DMS153 treated with DMSO at 0.1 percent for 48 hours (cell line): ENCODE measurements around the gene BRINP1.

Experiments
- DNase-seq: peaks from one replicate; lab custom pipeline; 2025; ENCODE audit not compliant: unreplicated experiment; lab: John Stamatoyannopoulos, UW

Gene BRINP1

DNA sequence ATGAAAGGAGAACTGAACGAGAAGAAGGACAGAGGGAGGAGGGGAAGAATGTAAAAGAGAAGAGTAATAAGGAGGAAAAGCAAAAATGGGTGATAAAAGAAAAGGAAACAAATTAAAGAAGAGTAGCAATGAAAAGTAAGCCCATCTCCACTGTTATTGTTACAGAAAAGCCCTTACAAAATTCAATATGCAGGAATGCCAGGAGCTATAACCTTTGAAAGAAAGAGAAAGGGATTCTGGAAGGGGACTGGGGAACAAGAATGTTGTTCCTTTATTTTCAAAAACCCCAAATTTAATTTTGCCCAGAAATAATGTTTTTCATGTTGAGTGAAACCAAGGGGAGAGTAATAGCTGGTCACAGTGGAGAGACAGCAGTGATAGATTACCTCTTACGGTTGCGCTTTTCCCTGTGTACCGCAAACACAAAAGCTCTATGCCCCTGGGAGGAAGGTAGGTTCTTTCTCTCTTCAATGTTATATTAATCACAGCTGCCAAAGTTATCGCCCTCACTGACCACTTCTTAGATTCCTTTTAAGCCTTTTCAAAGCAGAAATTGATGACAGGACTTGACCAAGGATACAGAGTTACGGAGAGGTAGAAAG is 86.7 kb downstream of the BRINP1 start:
- DNase-seq = no peak

GRCh38 chr9:119280740-119281485 is 88.3 kb downstream of the BRINP1 start:
- DNase-seq = no peak

GRCh38 chr9:119278171-119278570 is 91.1 kb downstream of the BRINP1 start:
- no peak for DNase-seq

- DNase-seq = no peak
Measured at GRCh38 chr9:119273984-119274665, 95.1 kb downstream of the BRINP1 start.

DNA sequence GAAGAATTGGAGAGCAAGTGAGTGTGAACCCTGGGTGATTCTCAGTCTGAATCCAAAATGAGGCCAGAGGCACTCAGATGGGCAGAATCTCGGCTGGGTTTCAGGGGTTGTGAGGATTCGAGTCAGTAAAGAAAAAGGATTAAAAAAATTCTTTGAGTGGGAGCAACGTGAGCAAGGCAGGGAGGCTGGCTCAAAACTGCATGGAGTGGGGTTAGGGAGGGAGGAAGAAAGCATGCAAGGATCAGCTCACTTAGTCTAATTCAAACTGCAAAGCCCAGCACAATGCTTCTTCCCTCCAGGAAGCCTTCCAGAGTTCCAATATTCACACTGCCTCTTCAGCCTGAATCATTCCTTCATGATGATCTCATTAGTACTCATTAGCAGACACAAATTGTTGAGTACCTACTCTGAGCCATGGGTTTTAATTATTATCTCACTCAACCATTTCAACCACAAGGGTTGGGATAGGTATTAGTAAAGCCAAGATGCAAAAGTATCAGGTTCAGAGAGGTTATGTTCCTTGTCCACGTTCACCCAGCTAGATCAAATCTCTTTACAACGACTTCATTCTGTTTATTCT is 95.8 kb downstream of the BRINP1 start:
- DNase-seq = no peak

DNA sequence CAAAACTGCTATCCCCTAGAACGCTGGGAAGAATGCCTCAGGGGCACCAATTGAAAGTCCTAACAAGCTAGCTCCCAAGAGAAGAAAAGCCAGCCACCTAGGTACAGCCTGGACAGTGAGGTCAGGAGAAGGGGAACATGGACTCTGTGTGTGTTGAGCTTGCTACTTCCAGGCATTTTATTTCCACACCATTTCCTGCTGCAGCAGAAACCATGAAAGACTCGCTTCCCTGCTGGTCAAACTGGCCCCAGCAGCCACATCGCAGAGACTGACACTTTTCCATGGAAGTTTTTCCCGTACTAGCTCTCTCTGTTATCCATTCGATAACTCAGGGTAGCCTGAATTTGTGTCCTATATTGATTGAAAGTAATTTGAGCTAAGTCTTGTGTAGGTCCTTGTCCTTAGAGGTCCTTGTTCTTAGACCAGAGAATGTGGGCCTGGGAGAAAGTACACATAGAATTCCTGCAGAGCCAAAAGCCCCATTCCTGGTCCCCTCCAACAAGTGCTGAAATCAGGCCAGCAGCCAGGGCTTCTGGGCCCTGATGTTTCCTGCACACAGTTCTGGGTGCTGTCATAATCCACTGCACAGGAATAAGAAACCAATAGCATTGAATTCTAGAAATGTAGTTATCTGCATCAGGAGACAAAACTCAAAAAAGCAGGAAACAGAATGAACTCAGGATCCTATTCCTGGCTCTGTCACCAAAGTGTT is 96.6 kb downstream of the BRINP1 start:
- no peak for DNase-seq

DNA sequence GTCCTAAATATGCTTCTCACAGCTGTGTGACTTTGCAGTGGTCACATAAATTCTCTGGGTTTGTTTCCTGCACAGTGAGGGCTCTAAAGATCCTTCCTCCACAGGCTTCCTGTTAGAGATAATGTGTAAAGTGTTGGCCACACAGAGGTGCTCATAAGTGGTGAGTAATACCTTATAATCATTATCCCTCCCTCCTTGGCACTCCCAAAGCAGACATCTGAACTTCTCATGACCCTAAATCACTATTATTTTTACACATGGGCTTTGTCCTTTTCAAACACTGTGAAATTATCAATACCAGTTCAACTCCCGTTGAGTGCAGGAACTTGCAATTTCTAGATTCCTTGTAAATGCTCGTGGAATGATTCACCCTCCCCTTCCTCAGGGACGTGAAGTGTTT is 100.2 kb downstream of the BRINP1 start:
- no peak for DNase-seq

DNA sequence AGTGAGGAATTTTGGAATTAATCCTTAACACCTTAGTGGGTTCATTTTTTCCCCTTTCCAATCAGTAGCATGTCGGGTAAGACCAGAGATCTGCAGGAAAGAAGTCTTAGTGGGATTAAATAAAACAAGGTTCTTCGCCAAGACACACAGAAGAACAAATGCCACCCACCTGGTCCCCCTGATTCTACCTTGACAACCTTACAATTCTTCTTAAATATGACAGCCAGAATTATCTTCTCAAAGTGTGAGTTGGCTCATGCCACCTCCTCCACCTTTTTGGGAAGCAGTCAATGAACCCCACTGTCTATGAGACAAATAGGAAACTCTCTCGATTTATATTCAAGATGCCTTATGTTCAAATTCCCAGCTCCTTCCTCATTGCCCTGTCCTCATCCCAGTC is 105.1 kb downstream of the BRINP1 start:
- DNase-seq = no peak

GRCh38 chr9:119257592-119257991 is 111.6 kb downstream of the BRINP1 start:
- no peak for DNase-seq

DNA sequence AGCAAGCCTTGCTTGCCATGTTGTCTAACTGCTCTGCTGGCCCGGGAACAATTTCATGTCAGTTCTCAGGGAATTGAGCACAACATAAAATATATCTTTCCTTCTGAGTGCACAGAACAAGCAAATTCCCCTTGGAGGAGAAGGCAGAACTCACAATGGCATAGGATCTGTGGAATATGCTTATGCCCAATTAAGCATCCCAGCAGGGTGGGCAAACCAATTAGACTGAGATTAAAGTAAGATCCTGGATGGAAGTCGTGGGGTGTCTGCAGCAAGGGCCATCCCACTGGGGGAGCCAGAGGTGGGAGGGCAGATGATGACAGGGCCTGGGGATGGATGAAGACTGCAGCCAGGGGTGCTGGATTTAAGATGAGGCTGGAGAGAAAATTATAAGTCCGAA is 114.1 kb downstream of the BRINP1 start:
- no peak for DNase-seq

GRCh38 chr9:119252671-119253299 is 116.5 kb downstream of the BRINP1 start:
- no peak for DNase-seq

- no peak for DNase-seq
Measured at GRCh38 chr9:119251936-119252335, 117.3 kb downstream of the BRINP1 start.

- DNase-seq = no peak
Measured at GRCh38 chr9:119250730-119251129, 118.5 kb downstream of the BRINP1 start.

DNA sequence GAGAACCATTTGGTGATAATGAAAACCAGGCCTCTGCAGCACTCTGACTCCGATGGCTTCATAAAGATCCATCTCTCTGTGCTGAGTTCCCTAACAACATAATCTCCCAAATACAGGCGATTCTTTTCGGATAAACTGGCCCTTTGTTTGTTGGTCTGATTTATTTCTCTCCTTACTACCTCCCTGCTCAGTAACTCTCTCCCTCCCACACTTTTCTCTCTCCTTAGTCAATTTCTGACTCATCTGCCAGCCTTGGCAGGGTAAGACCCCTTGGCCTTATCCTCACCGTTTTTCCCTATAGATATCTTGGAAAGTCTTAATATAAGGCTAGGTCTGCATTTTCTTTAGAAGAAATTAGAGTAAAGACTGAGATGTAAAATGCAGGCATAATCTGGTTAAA is 128.7 kb downstream of the BRINP1 start:
- DNase-seq = no peak

DNA sequence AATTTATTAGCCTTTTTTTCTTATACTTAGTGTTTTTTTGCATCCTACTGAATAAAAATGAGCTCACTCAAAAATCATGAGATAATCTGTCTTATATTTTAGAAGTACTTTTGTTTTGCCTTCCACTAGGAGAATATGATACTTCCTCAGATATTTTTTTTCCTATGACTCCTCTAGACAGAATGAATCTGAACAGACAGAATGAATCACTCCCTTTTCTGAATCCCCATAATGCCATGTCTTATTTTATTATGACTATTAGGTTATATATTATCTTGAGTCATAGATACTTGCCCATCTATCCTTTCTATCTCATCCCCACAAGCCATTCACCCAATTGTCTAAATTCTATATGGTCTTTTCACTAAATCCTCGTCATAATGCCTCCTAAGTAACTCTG is 134.6 kb downstream of the BRINP1 start:
- no peak for DNase-seq

DNA sequence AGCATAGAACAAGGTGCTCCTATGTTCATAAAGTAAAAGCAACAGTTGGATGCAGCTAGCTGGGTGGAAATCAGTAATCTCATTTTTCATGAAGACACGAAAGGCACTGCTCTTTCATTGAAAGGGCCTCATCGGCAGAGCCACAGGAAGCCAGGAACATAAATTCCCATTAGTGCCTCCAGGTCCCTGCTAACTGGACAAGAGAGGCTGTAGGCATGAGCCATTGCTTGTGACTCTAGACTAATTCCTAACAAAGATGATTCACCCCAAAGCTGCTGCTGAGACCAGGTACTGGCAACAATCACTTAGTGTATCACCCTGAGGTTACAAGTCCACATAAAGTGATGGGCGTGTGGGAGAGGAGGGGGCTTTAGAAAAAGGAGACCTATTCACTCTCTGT is 141.8 kb downstream of the BRINP1 start:
- no peak for DNase-seq

- DNase-seq = no peak
Measured at GRCh38 chr9:119224431-119224830, 144.8 kb downstream of the BRINP1 start.

- DNase-seq = no peak
Measured at GRCh38 chr9:119221276-119221675, 148.0 kb downstream of the BRINP1 start.

GRCh38 chr9:119218293-119218692 is 150.9 kb downstream of the BRINP1 start:
- no peak for DNase-seq

- DNase-seq = no peak
Measured at GRCh38 chr9:119216651-119217331, 152.4 kb downstream of the BRINP1 start.
